ENCODE results near the gene LPP.
"Not testable (repeated sequence)": the region's sequence is repeated elsewhere in the genome, so short reads cannot be mapped to it uniquely, and the experiment has no call there.

The LPP gene

DNA sequence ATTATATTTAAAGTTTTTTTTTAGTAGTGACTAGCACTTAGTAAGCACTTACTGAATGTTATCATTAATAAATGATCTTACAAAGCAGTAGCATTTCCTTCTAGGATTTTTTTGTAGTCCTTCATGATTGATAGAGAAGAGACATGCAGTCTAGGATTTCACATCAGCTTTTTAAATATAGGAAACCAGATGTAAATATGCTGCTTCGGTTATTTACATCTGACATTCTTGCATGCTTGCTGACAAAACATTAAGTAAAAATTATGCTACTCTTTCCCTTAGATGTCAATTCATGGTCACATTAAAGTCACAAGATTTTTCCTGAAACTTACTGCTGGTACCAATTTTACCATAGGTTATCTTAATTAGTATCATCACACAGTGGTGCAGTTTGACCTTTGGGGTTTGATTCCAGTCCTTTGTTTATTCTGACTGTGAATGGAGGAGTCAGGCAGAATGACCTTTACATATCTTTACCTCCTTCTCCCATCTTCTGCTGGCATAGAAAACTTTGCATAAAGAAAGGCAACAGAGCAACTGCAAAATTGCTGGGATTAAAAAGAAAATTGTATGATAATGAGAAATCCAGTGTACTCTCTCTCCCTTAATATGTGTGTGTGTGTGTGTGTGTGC, 286.5 kb downstream of the LPP start:
- no peak for DNase-seq

DNA sequence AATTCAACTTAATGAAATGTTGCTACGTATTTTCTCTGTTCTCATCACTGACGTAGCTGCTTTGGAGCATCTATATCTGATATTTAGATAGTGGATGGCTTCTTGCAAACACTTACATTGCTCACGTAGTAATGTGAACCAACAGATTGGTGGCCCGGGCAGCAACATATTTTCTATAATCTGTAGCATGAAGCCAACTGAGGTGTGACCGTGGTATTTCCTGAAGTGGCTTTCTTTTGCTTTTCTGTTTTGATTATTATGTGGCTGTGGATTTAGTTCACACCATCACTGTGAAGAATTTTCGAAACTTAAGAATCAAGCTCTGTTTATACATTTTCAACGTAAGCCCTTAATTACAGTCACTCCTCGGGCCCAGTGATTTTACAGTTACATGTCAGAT, 288.5 kb downstream of the LPP start:
- DNase-seq, result no peak

DNA sequence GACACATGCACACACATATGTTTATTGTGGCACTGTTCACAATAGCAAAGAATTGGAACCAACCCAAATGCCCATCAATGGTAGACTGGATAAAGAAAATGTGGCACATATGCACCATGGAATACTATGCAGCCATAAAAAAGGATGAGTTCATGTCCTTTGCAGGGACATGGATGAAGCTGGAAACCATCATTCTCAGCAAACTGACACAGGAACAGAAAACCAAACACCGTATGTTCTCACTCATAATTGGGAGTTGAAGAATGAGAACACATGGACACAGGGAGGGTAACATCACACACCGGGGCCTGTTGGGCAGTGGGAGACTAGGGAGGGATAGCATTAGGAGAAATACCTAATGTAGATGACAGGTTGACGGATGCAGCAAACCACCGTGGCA, 291.2 kb downstream of the LPP start:
- DNase-seq, result not testable (repeated sequence)

DNA sequence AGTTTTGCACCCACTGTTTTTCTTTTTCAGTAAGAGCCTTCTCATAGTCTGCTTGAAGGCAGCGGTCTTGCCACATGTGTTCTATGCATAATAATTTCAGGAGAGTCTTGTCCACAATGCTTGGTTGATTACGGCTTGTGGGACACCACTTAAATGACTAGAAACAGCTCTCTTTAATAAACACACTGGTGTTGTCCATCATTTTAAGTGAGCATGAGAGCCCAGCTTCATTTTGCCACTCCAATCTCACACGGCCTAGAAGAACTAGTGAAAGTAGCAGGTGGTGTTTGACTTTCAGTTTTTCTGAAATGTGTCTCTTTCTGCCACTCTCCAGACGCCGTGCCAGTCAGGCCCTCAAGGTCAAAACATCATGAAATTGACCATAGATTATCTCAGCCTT, 292.1 kb downstream of the LPP start:
- no peak for DNase-seq

DNA sequence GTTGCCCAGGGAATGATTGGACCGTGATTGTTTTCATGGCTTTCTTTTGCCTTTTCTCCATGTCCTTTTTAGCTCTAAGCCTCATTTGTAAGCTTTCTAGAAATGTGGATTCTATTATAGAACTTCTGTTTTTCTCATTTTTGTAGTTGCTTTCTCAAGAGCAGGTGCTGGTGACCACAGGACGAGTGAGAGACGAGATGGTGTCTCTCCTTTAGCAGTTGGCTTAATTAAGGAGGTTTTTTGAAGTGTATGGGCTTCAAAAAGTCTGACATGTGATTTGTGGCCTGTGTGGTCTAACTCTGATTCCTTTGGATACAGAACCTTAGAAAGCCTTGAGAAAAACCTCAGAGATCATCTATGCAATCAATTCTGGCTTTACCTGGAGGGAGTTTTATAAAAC, 292.8 kb downstream of the LPP start:
- no peak for DNase-seq

DNA sequence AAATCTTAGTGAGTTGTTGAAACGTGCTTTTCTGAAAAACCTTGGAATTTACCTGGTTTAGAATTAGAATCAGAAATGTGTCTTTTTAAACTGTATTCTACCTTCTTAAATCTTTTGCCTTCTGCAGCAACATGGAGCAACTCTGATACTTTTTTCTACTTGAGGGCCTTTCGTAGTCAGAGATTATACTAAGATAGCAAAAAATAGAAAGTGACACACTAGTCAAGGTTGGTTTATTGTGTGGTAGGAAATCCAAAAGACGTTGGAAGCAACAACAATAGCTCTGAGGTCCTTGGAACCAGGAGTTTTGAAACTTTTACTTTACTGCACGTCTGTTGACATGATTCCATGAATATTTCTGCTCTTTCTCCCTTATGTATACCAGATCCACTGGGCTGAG, 294.9 kb downstream of the LPP start:
- DNase-seq, result no peak

DNA sequence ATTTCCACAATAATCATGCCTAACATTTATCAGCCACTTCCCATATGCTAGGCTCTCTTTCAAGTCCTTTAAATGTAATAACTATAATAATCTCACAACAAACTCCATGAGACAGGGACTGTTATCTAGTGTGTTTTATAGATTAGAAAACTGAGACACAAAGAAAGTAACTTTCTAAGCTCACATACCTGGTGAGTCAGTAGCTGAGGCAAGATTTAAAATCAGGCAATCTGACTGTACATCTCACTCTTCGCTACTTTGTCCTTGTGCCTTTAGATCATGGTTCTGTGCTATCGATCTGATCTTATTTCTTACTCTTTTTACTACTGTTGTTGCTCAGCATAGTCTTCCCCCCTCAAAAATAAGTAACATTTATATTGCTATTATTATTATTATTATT, 295.5 kb downstream of the LPP start:
- DNase-seq, result no peak

DNA sequence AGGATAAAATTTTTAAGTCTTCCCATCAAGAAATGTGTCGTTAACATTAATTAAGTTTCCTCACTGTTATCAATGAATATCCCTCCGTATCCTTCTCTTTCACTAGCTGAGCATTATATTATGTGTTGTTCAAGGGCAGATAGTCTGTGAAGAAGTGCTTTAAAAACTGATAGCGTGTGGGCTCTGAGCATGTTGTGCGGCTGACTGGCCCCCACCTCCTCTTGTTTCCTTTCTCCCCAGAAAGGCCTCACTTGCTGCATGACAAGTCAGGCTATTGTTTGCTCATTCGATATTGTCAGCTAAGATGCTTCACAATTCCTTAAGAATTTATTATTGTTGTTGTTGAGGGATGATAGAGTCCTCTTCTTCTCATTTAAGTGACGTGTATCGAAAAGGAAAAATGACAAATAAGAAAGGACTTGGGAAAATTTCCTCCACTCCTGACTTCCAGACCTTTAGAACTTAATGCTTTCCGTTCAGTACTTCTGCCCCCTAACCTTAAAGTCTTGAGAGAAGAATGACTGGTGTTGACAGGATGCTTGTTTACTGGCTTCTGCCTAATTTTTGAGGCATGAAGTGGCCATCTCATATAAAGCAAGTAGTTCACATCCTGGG, 298.3 kb downstream of the LPP start:
- no peak for DNase-seq

DNA sequence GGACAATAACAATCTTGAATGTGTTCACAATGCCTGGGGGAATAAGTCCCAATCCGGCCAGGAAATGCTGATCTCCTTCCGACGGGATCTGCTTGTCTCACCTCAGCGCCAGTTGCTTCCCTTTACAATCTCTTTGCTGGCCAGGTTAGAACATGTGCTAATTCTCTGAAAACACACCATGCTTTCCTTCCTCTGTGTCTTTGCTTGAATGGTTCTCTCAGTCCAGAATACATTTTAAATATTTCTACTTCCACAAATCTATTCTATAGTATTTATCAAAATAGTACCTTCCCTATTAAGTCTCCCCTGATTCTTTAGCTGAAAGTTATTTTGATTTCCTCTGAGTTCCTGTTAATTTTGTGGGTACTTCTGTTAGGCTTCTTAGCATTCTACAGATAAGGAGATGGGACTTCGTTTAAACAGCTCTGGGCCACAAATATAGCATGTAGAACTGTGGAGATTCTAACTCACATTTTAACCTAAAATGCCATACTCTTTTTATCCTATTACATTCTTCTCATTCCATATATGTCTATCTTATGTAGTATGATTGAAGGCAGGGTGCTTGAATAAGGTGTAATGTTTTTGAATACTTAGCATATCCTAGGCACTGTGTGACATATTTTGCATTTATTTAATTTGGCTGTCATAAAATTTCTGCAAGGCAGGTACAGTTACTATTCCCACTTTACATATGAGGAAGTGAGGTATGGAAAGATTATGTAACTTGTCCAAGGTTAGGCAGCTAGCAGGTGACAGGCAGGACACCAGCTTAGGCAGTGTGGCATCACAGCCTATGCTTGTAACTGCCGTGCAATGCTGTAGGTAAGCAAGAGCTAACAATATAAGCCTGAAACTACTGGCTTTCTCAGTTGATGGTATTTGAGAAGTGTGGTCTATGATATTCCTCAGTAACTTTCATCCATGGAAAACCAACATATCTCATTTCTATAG, 299.8 kb downstream of the LPP start:
- no peak for DNase-seq

DNA sequence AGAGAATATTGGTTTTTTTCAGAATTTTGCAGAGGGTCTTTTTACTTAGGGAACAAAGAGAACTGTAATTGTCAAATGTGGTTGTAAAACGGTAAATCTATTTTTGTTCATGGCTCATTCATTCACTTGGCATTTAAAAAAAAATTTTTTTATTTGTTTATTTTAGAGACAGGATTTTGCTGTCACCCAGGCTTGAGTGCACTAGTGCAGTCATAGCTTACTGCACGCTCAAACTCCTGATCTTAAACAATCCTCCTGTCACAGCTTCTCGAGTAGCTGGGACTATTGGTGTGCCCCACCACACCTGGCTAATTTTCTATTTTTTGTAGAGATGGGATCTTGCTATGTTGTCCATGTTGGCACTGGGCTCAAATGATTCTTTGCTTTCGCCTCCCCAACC, 301.8 kb downstream of the LPP start:
- DNase-seq, result no peak

DNA sequence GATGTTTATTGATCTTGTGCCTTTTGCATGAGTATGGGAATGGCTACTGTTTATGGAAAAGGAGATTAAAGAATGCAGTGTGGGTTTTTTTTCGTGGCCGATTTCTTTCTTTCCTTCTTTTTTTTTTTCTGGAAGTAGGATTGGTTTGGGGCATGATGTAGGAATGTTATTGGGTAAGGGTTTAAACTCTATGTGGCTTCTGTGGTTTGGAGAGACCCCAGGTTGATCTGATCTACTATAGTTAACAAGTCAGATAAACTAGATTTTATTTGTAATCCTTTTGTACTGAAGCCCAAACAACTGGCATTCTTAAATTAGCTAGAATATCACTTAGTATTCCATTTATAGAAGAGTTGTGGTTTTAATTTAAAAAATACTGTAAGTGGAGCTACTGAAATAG, 304.8 kb downstream of the LPP start:
- DNase-seq, result no peak

DNA sequence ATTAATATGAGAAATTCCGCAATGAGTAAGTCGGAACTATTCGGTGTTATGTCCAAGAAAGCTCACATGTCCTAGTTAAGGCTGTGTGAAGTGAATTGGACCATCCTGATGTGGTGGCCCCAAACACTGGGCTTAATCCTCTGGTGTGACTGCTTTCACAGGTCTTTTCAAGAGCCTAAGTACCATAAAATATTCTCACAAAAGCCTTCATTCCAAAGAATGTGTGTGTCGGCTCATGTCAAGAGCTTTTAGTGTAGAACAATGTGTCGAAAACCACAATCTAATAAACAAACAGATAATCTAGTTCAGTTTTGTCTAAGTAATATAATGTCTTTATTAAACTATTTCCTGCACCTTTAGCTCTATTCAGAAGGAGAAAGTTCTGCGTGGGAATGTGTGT, 311.4 kb downstream of the LPP start:
- DNase-seq, result no peak

DNA sequence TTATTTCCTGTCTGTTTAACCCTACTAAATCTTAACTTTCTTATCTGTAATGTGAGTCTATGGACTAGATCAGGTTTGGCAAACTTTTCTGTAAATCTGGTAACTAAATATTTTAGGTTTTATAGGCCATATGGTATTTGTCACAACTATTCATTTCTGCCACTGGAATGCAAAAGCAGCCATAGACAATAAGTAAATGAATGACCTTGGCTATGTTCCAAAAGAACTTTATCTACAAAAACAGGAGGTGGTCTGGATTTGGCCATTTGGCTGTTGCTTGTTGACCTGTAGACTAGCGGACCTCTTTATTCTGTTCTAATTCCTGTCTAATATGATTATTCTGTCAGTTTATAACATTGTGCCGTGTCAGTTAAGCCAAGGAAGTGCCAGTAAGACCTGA, 314.2 kb downstream of the LPP start:
- DNase-seq, result peak in 1 of 14 donors; percentile 17

DNA sequence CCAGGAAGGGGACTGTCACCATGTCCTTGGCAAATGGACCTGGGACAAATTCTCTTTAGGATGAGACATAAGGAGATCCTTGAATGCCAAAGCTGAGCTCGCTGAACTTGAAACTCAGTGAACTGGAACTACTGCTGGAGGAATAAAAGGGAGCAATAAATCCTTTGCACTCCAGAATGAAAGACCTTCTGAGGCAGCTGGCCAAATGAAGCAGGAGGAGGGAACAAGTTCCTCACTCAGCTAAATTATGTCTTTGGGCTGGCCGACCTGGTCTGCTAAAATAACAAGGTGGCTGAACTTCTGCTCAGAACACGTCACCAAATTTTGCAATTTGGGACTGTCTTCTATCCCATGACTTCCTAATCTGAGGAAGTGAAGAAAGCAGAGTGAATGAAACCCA, 314.7 kb downstream of the LPP start:
- peak in 10 of 14 donors; percentile 14 to 68 (median 42) for DNase-seq

DNA sequence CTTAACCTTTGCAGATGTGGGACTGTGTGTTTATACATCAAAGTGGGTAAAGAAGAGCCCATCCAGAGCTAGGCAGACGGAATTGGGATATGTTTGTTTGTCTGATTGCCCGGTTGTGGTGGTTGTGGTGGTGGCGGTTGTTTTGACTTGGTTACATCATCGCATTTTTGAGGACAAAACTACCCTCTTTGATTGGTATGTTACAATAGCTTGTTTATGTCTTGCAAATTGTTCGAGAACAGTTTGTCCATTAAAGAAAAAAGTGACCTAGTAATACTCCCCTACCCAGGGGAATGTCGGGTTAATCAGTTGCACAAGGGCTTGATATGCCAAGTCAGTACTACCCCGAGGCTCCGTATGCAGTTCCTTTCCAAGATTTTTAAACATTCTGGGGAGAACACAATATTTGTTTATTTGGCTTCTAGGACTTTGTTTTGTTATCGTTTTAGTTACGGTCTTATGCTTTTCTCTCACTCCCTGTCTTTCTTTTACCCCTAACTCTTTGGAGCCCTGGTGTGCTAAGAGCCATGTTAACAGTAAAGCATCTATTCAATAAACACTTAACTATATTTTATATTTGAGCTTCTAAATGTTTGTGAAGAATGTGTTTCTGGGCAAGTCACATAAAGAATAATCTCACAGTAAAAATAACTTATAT, 315.4 kb downstream of the LPP start:
- DNase-seq, result peak in 2 of 14 donors; percentile 15 to 22

DNA sequence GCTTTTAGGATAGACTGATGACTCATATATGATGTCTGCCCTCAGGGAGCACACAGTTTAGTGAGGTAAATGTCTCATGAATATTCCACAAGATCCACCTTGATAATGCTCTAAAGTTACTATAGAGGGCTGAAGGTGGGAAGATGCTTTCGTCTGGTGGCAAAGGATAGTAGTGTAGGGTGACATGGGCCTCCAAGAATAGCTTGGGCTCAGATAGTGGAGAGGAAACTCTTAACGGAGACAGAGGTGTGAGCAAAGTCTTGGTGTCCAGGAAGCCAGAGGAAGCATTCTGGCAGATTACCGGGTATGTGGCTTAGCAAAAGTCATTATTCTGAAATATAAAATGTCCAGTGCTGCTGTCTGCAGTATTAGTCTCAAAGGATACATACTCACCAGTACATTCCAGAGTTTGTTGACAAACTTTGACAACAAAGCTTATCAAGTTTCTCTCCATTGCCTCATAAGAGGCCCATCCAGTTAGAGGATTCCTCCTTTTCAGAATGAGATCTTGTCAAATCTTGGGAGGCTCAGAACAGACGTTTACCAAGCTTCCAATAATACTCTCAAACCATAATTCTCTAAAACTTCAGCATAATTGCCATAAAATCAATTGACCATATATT, 316.7 kb downstream of the LPP start:
- DNase-seq, result no peak

DNA sequence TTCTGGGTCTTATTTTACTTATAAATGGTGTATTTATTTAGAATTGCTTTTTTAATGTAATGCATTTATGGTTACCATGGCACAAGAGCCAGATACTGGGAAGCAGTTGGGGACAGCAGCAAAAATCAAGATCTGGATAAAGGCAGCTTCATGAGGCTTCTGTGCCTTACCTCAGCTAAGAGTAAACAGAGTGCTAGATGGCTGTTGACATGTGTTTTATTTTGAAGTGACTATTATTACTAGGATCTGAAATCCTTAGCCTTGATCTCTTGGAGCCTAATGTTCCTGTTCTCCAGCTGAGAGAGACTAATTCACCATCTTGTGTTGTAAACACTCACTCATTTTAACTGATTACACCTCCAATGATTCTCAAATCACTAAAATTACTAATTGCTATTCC, 317.8 kb downstream of the LPP start:
- DNase-seq, result peak in 1 of 14 donors; percentile 12

DNA sequence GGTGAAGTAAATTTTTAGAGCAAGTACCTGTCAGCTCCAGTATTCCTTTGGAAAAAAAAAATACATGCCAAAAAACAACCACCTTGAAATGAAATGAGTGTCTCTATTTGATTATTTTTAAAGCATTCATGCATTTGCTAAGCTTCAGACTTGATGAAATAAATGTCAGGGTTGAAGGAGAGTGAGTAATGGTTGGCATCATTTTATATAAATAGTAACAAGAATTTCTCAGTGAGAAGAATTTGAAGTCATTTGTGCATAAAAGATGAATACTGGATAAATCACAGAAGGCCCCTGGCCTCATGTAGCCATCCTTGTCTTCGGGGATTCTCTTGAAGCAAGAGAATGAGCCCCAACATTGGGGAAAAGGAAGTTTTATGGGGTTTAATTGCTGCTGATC, 318.4 kb downstream of the LPP start:
- DNase-seq, result peak in 1 of 14 donors; percentile 24

DNA sequence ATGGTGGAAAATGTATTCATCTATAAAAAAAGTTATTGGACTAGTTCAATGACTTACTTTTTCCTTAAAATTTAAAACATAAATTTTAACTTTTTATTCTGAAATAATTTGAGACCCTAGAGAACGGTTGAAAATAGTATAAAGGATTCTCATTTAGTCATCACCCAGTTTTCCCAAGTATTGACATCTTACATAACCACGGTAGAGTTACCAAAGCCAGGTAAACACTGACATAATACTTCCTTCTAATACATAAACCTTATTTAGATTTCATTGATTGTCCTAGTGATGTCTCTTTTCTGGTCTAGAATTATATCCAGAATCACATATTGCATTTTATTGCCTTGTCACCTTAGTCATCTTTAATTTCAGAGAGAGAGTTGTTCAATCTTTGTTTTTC, 319.1 kb downstream of the LPP start:
- no peak for DNase-seq

DNA sequence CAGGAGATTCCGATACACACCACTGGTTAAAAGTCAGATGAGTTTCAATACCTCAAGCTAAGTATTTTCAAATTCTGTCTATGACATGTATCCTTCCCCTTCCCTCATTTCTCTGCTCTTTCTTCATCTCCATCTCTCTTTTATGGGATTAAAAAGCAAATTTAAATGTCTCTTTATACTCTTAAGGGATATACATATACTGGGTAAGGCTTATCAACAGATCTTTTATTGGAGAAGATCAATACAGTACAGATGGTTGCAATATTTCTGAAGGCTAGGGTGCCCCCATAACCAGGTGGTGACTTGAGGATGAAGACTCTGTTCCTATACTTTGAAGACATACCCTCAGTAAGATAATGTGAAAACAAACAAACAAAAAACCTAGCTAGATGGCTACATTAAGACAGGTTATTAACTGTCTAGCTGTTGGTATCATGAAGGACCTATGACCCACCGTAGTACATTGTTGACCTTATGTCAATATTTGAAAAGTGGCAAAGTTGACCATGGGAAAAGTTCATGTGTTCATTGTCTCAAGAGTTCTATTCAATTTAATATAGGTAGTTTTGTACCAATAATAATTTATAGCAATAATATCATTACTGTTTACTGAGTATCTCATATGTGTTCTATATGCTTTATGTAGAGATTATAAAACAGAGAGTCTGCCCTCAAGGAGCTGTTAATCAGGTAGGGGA, 319.8 kb downstream of the LPP start:
- DNase-seq, result no peak

DNA sequence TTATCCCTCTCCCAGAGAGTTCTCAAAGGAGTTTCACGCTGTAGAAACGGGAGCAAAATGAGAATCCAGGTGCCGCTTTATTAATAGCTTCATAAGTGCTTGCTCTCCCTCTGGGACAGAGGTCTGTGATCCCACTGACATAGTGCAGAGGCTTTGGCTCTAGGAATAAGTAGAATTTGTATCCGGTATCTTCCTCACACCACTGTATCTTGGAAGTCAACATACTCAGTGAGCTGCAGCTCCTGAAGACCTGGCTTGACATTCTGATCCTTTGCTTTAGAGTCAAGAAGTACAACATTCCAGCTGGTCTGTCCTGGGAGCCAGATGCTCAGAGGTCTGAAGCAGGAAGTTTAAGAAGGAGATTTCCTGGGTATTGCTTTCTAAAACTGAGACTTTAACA, 323.0 kb downstream of the LPP start:
- no peak for DNase-seq

DNA sequence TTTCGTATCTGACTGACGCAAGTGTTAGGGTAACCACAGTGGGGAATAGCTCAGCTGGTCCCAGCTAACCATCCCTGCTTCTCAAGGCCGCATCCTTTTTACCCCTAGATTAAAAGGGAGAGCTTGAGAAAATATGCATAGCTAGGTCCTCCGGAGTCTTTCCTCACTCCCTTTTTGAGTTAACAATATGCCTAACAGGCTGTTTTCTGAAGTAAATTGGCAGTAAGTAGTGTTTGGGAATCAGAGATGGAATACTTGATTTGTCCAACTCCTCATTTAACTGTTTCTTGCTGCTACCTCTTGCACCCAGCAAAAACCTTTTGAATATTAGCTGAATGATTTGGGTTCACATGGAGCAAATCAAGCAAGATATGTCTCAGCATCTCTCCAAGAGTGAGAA, 326.1 kb downstream of the LPP start:
- DNase-seq, result no peak
